ENCODE results near the gene NABP2. TPM values are rescaled to one million over a fixed set of nuclear protein-coding genes. Genes with fewer than 3 reads are reported as not detected.

NABP2 gene
- total and polyA plus RNA-seq, 2 of the 4 experiments (the other 2 are of a cell fraction) = 29.2 to 37.4 TPM

DNA sequence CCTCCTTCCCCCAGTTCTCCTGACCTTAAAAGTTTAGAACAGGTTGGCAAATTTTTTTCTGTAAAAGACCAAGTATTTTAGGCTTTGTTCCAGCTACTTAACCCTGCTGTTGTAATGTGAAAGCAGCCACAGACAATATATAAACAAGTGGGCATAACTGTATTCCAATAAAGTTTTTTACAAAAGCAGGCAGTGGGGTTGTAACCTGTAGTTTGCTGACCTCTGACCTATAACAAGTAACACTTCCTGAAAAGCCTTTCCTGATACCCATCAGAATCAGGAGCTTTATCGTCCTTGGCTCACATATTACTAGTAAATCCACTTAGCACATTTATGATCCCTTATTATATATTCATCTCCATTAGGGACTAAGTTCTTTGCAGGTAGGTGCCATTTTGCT lies 21.8 kb upstream of the NABP2 start:
- in situ Hi-C loops (cut with MboI; ENCODE audit: low sequenced_read_pairs) = no loop called here
- Histone ChIP-seq H3K4me2 (ENCODE audit: low read depth, low read length) (no peak overlapping the region), H3K56ac (ENCODE audit: extremely low read depth, insufficient read depth, low read length) (no peak overlapping the region), H3K14ac (replicated peaks; ENCODE audit: low read depth, low read length) (no peak overlapping the region), H4K20me1 (ENCODE audit: insufficient read depth, low read length) (peaks cover 11% of the 10 kb centered on the region), H3K9me1 (ENCODE audit: insufficient read depth, low read length) (no peaks in the 10 kb centered on the region), H3K27me3 (ENCODE audit: control insufficient read depth, insufficient read depth, low read length) (no peaks in the 10 kb centered on the region), H2AK5ac (ENCODE audit: low read depth, low read length) (no peak overlapping the region), H4K5ac (ENCODE audit: low read depth, low read length) (no peak overlapping the region; the same call in 1 of the 2 replicates), H3K4me3 (ENCODE audit: insufficient read depth, low read depth, low read length) (no peak overlapping the region), H3K79me1 (ENCODE audit: low read depth in 1 of 2, low read length in 2 of 2) (peaks cover 6 to 23% of the 10 kb centered on the region in 2 experiments), H3K9ac (ENCODE audit: low read depth, low read length) (no peak overlapping the region), H3K27ac (ENCODE audit: insufficient read depth, low read length) (no peak overlapping the region), H3K9me3 (ENCODE audit: control insufficient read depth, insufficient read depth, low read length) (no peaks in the 10 kb centered on the region), H4K8ac (ENCODE audit: low read depth in 2 of 2, low read length in 2 of 2) (no peak overlapping the region), H3K36me3 (ENCODE audit: control insufficient read depth, insufficient read depth, low read length) (peaks cover 21% of the 10 kb centered on the region), H3K23ac (ENCODE audit: low read depth, low read length) (no peak overlapping the region), H2BK5ac (ENCODE audit: low read depth, low read length, poor library complexity, severe bottlenecking) (no peak overlapping the region), H3K4ac (ENCODE audit: low read depth, low read length) (no peak overlapping the region), H2BK15ac (ENCODE audit: low read depth, low read length) (no peak overlapping the region), H4K91ac (ENCODE audit: insufficient read depth, low read depth, low read length) (no peak overlapping the region), H3K4me1 (ENCODE audit: control insufficient read depth, insufficient read depth, low read length) (peaks cover 7% of the 10 kb centered on the region), H2BK20ac (ENCODE audit: low read depth, low read length) (no peak overlapping the region), H2AFZ (replicated peaks; ENCODE audit: low read length, poor library complexity) (no peak overlapping the region), H3K18ac (ENCODE audit: low read depth, low read length) (no peak overlapping the region), H2AK9ac (replicated peaks; ENCODE audit: low read depth, low read length, poor library complexity) (no peak overlapping the region), H2BK120ac (ENCODE audit: low read depth, low read length) (no peak overlapping the region)
- ChIA-PET POLR2A (ENCODE audit: unreplicated experiment) (no interaction called here), CTCF (interaction anchor here (1.5 kb wide), 1 partner anchor 13 kb away, joined by 6 read pairs; the partner anchor contains the start of gene SMARCC2)
- dilution Hi-C loops (cut with HindIII; ENCODE audit: low sequenced_read_pairs, unreplicated experiment) = no loop called here
- no TSS peak for BruUV-seq (replicated peaks)
- TF ChIP-seq CEBPB (IDR thresholded peaks at IDR 0.05; ENCODE audit: low read depth, low read length) (no peak), MAZ (IDR thresholded peaks at IDR 0.05; ENCODE audit: borderline replicate concordance, low read depth, low read length) (no peak), MAFK (IDR thresholded peaks at IDR 0.05; ENCODE audit: low read depth, low read length) (no peak), RAD21 (IDR thresholded peaks at IDR 0.05; ENCODE audit: low read length) (no peak), POLR2A (IDR thresholded peaks at IDR 0.05; ENCODE audit: low read depth, low read length) (no peak), MXI1 (IDR thresholded peaks at IDR 0.05; ENCODE audit: borderline replicate concordance, low read depth, low read length) (no peak), RFX5 (IDR thresholded peaks at IDR 0.05; ENCODE audit: low read depth, low read length) (no peak), SMC3 (IDR thresholded peaks at IDR 0.05; ENCODE audit: low read depth, low read length) (no peak)
- TF ChIP-seq, protein P1, sequence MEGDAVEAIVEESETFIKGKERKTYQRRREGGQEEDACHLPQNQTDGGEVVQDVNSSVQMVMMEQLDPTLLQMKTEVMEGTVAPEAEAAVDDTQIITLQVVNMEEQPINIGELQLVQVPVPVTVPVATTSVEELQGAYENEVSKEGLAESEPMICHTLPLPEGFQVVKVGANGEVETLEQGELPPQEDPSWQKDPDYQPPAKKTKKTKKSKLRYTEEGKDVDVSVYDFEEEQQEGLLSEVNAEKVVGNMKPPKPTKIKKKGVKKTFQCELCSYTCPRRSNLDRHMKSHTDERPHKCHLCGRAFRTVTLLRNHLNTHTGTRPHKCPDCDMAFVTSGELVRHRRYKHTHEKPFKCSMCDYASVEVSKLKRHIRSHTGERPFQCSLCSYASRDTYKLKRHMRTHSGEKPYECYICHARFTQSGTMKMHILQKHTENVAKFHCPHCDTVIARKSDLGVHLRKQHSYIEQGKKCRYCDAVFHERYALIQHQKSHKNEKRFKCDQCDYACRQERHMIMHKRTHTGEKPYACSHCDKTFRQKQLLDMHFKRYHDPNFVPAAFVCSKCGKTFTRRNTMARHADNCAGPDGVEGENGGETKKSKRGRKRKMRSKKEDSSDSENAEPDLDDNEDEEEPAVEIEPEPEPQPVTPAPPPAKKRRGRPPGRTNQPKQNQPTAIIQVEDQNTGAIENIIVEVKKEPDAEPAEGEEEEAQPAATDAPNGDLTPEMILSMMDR (conservative IDR thresholded peaks at IDR 0.05; ENCODE audit: low read depth, low read length) = no peak
- TF ChIP-seq, protein P2, sequence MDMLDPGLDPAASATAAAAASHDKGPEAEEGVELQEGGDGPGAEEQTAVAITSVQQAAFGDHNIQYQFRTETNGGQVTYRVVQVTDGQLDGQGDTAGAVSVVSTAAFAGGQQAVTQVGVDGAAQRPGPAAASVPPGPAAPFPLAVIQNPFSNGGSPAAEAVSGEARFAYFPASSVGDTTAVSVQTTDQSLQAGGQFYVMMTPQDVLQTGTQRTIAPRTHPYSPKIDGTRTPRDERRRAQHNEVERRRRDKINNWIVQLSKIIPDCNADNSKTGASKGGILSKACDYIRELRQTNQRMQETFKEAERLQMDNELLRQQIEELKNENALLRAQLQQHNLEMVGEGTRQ (IDR thresholded peaks at IDR 0.05; ENCODE audit: low read depth, low read length) = no peak
- intact Hi-C loops (cut with micrococcal nuclease) = no loop called here
- DNase-seq (no peak), ATAC-seq (ENCODE audit: low read depth) (no peak)
- WGBS, 2 experiments (ENCODE audit: extremely low coverage in 2 of 2, insufficient read length in 1 of 2) = no CpG with 5 or more reads among the region's 1 CpG
